Activated T-helper 1 cell treated with anti-CD3 and anti-CD28 coated beads, Interleukin-12 subunit alpha, Interleukin-12 subunit beta, Interleukin-2, Interleukin-4 antibody, amounts not matched to agents 30 ng/mL and 10 ng/mL and 1 ng/mL, durations not matched to agents 14 hours and 24 hours and 36 hours (primary cell): Measurements from ENCODE around the gene LYZL1. TPM values are rescaled to one million over a fixed set of nuclear protein-coding genes. Genes with fewer than 3 reads are reported as not detected.
"Not testable (repeated sequence)": the region's sequence is repeated elsewhere in the genome, so short reads cannot be mapped to it uniquely, and the experiment has no call there.

Source experiments
- DNase-seq: peaks from one replicate; pipeline ENCODE4 v3.0.0; 2021; ENCODE audit warnings: low spot score
- H3K27ac Mint-ChIP-seq: one replicate; pipeline ENCODE4 v1.8.0; 2021; ENCODE audit warnings: mild to moderate bottlenecking, mixed read lengths
- H3K27me3 Mint-ChIP-seq: one replicate; pipeline ENCODE4 v1.8.0; 2022; ENCODE audit warnings: mild to moderate bottlenecking, moderate library complexity, mixed read lengths; ENCODE audit not compliant: insufficient read depth
- H3K36me3 Mint-ChIP-seq: one replicate; pipeline ENCODE4 v1.8.0; 2021; ENCODE audit warnings: low read depth, mixed read lengths
- H3K4me1 Mint-ChIP-seq: one replicate; pipeline ENCODE4 v1.8.0; 2021; ENCODE audit warnings: low read depth, mixed read lengths
- H3K4me3 Mint-ChIP-seq: one replicate; pipeline ENCODE4 v1.8.0; 2021; ENCODE audit warnings: mild to moderate bottlenecking, moderate library complexity, mixed read lengths
- H3K9me3 Mint-ChIP-seq: one replicate; pipeline ENCODE4 v1.8.0; 2021; ENCODE audit warnings: mixed read lengths
- intact Hi-C: fragments of 100-400 bp; cut with micrococcal nuclease; formaldehyde crosslinking; loops from one replicate; pipeline ENCODE4 v1.15.1; 2024
- total RNA-seq: library from RNA; stranded (reverse); gene quantifications from 2 replicates; pipeline ENCODE4 v1.2.3, GENCODE V29; 2022

The LYZL1 gene
- total RNA-seq, 1 donor from 2014 or later, result not detected

DNA sequence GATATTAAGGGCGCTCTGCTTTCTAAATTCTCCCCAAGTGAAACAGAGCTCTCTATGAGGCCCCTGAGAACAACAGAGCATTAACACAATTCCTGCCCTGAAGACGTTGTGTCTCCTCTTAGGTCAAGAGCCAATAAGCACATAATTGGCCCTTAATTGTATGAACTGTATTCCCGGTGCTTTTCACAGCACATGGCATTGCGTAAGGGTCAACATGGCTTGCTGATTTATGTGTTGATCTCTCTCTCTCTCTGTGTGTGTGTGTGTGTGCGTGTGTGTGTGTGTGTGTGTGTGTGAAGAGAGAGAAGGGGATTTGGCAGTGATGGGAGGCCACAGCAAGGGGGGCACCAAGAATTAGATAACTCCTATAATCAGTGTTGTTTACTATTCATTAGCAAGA is 40.5 kb downstream of the LYZL1 start:
- no peak for DNase-seq
- no peaks in the 10 kb centered on the region for H3K36me3 Mint-ChIP-seq
- intact Hi-C loops, result no loop called here
- no peak overlapping the region for H3K4me3 Mint-ChIP-seq
- no peaks in the 10 kb centered on the region for H3K4me1 Mint-ChIP-seq
- no peaks in the 10 kb centered on the region for H3K9me3 Mint-ChIP-seq
- no peak overlapping the region for H3K27ac Mint-ChIP-seq
- peaks cover 3% of the 10 kb centered on the region for H3K27me3 Mint-ChIP-seq

DNA sequence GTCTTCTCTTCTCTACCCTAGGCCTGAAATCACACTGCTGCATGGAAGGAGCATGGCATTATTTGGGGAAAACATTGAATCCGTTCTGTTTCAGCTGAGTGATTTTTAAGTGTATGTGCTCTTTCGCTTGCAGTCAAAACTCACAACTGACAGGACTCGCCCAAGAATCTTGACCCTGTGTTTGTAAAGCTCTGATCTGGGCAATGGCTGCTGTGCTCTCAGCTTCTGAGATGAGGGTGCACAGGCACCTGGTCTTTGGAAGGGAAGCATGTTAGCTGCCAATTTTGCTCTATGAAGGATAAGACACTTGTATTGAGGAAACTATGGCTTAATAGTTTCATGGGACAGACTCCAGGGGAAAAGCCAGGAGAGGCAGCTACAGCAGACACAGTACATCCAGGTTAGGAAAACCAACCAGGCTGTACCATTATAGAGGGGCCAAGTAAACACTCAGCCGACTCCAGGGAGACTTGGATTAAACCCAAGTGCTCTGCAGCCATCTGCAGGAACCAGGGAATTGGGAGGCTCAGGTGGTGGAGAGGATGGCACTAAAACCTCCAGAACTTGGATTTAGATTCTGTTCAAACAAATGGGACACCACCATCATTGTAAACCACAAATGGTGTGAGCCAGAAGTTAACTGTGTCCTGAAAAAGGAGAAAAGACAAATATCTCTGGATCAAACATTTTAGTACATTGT is 43.3 kb downstream of the LYZL1 start:
- Mint-ChIP-seq H3K27me3 (peaks cover 3% of the 10 kb centered on the region), H3K9me3 (no peaks in the 10 kb centered on the region), H3K27ac (no peak overlapping the region), H3K4me1 (no peaks in the 10 kb centered on the region), H3K36me3 (no peaks in the 10 kb centered on the region), H3K4me3 (no peak overlapping the region)
- intact Hi-C loops, result no loop called here
- DNase-seq, result no peak

DNA sequence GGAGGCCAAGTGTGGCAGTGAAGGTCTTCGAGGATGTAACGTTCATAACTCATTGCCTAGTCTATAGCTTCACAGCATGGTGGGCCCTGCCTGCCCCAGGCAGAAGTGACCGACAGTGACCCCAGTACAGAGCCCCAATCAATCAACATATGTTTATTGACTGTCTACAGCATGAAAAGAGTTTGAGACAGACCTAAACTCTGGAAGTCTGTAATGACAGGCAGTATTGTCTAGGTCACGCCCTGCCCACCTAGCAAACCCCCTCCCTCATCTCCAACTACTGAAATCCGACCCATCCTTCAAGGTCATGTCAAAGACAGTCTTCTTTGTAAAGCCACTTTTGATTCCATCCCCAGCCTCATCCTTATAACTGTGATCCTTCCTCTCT is 43.9 kb downstream of the LYZL1 start:
- Mint-ChIP-seq H3K27me3 (peaks cover 3% of the 10 kb centered on the region), H3K4me1 (no peaks in the 10 kb centered on the region), H3K9me3 (no peaks in the 10 kb centered on the region), H3K27ac (no peak overlapping the region), H3K4me3 (no peak overlapping the region), H3K36me3 (no peaks in the 10 kb centered on the region)
- DNase-seq, result no peak
- intact Hi-C loops, result no loop called here

DNA sequence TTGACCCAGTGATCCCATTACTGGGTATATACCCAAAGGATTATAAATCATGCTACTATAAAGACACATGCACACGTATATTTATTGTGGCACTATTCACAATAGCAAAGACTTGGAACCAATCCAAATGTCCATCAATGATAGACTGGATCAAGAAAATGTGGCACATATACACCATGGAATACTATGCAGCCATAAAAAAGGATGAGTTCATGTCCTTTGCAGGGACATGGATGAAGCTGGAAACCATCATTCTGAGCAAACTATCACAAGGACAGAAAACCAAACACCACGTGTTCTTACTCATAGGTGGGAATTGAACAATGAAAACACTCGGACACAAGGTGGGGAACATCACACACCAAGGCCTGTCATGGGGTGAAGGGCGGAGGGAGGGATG is 48.7 kb downstream of the LYZL1 start:
- H3K27me3 Mint-ChIP-seq, H3K27ac Mint-ChIP-seq, H3K9me3 Mint-ChIP-seq, DNase-seq, intact Hi-C loops, H3K36me3 Mint-ChIP-seq, H3K4me1 Mint-ChIP-seq, H3K4me3 Mint-ChIP-seq: not testable (repeated sequence)

DNA sequence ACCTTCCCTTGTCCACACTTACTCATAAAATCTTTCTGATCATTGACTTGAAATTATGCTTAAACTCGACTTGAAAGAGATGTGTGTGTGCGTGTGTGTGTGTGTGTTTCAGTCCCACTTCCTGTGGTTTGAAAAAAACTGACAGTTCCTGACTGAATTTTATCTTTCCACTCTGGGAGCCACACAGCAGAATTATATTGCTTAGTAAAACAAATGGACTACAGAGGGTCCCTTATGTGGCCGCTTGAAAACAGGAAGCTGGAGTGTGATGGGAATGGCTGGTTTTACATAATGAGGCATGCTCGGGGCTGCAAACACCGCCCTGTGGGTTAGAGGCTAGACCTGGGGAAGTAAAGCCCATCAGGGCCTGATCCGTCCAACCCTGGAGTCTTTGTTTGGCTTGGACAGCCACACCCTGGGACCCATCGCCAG is 54.8 kb downstream of the LYZL1 start:
- Mint-ChIP-seq H3K36me3 (no peaks in the 10 kb centered on the region), H3K27me3 (no peaks in the 10 kb centered on the region), H3K4me3 (no peak overlapping the region), H3K9me3 (no peaks in the 10 kb centered on the region), H3K27ac (no peak overlapping the region), H3K4me1 (no peaks in the 10 kb centered on the region)
- DNase-seq, result no peak
- intact Hi-C loops, result no loop called here

DNA sequence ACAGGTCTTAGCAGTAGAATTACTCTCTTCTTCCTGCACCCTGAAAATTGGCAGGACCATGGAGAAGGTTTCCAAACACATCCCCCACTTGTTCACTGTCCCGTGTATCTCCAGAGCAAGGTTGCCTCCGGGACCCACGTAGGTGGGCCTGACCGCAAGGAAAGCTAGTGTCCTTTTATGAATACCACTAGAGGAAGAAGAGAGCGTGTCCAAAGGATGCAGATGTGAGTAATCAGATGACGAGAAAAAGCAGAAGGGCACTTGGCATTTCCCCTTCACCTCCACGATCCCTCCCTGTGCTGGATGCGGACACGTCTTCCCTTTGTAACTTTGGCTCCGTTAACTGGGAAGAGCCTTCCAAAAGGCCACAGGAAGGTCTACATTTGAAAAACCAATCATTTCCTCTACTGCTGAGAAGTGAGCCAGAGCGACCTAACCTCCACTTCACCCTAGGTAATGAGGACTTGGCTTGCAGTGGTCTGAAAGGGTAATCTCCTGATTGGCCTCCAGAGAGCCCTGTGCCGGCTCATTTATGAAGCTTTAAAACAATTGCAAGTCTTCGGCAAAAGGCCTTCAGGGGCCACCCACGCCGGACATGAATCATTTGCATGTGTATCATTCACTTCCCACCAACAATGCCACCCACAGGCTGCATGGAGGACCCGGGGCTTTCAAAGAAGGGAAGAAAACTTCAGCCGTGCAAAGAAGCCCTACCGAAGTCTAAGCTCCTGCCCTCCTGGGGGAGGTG is 55.4 kb downstream of the LYZL1 start:
- no peaks in the 10 kb centered on the region for H3K36me3 Mint-ChIP-seq
- no peak for DNase-seq
- no peak overlapping the region for H3K27ac Mint-ChIP-seq
- no peaks in the 10 kb centered on the region for H3K27me3 Mint-ChIP-seq
- intact Hi-C loops, result no loop called here
- H3K4me1 Mint-ChIP-seq, result no peaks in the 10 kb centered on the region
- H3K9me3 Mint-ChIP-seq, result no peaks in the 10 kb centered on the region
- no peak overlapping the region for H3K4me3 Mint-ChIP-seq

DNA sequence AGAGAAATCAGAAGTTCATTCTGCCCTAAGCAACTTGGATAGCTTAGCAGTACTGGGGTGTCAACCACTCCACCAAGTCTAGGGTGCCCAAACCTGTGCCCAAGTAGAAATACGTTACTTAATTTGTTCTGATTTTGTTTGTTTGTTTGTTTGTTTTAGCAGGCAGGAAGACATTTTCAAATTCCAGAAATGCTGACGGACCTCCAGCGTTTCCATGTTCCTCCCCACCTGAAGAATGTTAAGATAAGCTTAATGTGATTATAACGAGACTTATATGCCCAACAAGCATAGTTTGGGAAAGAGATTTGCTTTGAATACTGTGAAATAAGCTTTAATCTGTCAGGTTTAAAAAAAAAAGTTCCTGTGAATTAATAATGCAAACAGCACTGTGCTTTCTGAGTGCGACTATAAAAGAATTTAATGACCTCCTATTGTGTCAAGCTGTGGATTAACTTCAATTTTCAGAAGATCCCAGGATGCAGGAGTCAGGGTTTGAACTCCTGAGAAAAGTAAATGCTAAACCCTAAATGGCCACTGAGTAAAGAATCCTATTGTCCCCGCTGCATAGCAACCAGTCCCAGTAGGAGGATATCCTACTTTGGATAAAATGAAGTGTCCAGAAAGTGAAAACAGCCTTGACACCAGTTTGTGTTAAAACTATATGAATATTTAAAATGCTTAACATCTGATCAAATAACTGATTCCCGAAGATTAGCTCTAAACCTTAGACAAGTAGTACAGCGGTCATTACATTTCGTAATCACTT is 56.5 kb downstream of the LYZL1 start:
- H3K4me3 Mint-ChIP-seq, result no peak overlapping the region
- H3K36me3 Mint-ChIP-seq, result no peaks in the 10 kb centered on the region
- H3K27ac Mint-ChIP-seq, result no peak overlapping the region
- H3K9me3 Mint-ChIP-seq, result no peaks in the 10 kb centered on the region
- no peaks in the 10 kb centered on the region for H3K4me1 Mint-ChIP-seq
- intact Hi-C loops, result no loop called here
- no peaks in the 10 kb centered on the region for H3K27me3 Mint-ChIP-seq
- no peak for DNase-seq

DNA sequence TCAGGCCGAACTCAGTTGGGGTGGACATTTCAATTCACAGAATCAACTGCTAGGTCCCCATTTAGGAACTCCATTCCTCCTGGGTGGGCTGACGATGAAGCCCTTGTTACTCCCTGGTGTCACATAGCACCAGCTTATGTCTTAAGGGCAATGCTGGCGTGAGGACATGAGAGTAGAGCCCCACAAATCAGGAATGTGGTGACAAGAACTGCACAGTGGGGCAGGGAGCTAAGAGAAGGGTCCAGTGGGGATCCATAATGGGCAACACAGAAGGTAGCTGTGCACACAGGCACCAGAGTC is 57.0 kb downstream of the LYZL1 start:
- DNase-seq, result no peak
- Mint-ChIP-seq H3K4me1 (no peaks in the 10 kb centered on the region), H3K9me3 (no peaks in the 10 kb centered on the region), H3K36me3 (no peaks in the 10 kb centered on the region), H3K27ac (no peak overlapping the region), H3K4me3 (no peak overlapping the region), H3K27me3 (no peaks in the 10 kb centered on the region)
- intact Hi-C loops, result no loop called here

DNA sequence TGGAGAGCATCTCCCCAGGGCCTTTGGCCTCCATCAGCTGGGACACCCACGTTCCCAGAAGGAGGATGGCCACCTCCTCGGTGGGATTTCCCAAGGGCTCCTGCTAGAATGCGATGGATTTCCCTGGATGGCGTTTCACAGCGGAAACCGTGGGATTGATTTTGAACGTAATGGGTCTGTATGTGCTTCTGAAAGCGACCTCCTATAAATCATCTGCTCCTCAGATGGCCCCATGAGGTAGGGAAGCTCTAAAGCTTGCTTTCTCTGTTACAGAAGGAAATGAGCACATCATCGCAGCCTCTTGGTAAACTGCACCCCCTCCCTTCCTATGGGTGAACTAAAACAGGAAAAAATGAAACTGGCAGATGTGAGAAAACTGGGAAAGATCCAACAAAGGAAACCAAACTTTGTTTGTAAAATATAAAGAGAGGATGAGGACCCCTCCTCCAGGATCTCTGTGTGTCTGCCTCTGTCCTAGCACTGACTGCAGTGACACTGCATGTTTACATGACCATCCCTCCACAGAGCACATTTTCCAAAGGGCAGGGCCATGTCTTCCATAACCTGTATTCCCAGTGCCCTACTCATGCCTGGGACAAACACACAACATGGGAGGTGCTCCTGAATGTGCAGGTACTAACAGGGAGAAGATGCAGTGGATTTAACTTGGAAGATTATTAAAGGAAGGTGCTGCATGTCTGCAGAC is 57.6 kb downstream of the LYZL1 start:
- Mint-ChIP-seq H3K27me3 (no peaks in the 10 kb centered on the region), H3K9me3 (no peaks in the 10 kb centered on the region), H3K27ac (no peak overlapping the region), H3K4me1 (no peaks in the 10 kb centered on the region), H3K4me3 (no peak overlapping the region), H3K36me3 (no peaks in the 10 kb centered on the region)
- intact Hi-C loops, result no loop called here
- no peak for DNase-seq

DNA sequence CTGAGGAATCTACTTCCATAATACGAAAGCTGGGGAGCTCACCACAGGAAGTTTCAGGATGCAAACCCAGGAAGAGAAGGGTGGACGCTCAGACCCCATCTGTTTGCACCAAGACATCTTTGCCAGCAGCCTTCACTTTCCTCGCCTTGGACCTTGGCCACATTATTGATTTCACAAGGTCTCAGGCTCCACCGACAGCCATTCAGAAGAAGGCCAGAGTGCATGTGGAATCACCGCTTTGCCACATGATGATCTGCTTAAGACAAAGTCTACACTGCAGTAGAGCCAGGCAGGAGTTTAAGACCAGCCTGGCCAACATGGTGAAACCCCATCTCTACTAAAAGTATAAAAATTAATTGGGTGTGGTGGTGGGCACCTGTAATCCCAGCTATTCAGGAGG is 60.0 kb downstream of the LYZL1 start:
- intact Hi-C loops, result no loop called here
- Mint-ChIP-seq H3K36me3 (no peaks in the 10 kb centered on the region), H3K4me3 (no peak overlapping the region), H3K27ac (no peak overlapping the region), H3K4me1 (no peaks in the 10 kb centered on the region), H3K9me3 (no peaks in the 10 kb centered on the region), H3K27me3 (no peaks in the 10 kb centered on the region)
- DNase-seq, result no peak

DNA sequence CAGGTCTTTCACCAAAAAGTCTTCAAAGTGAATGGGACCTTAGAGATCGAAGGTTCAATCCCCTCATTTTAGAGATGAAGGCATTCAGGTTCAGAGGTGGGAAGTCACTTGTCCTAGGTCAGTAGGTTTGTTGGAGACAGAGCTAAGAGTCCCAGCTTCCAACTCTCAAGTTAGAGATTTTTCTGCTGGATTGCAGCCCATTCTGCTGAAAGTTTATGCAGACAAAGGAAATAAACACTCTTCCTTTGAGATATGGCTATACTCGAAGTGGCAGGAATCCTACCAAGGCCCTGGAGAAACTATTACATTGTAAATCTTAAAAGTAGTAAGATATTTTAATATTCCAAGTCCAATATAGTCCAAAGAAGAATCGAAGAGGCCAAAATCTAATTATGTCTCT is 64.4 kb downstream of the LYZL1 start:
- intact Hi-C loops, result no loop called here
- no peaks in the 10 kb centered on the region for H3K9me3 Mint-ChIP-seq
- H3K36me3 Mint-ChIP-seq, result no peaks in the 10 kb centered on the region
- H3K27ac Mint-ChIP-seq, result no peak overlapping the region
- no peaks in the 10 kb centered on the region for H3K4me1 Mint-ChIP-seq
- H3K4me3 Mint-ChIP-seq, result no peak overlapping the region
- no peak for DNase-seq
- H3K27me3 Mint-ChIP-seq, result peaks cover 3% of the 10 kb centered on the region

DNA sequence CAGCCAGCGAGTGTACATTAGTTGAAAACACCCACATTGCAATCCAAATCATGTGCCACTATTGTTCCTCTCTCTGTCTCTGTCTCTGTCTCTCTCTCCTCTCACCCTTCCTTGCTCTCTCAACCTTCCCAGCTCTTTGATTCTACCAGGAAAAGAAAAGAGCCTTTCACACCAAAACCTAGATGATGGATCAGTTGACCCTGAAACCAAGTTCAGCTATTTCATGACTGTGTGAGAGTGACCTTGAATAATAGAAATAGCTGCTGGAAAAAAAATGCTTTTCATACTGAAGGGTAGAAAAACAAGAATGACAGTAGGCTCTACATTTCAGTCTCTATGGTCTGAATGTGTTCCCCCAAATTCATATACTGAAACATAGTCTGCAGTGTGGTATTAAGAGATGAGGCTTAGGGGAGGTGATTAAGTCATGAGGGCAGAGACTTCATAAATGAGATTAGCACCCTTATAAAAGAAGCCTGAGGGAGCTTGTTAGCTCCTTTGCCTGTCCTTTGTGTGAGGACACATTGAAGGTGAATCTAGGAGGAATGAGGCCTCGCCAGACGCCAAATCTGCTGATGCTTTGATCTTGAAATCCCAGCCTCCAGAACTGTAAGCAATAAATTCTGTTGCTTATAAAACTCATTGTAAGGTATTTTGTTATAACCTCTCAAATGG is 65.2 kb downstream of the LYZL1 start:
- no peak overlapping the region for H3K4me3 Mint-ChIP-seq
- DNase-seq, result no peak
- intact Hi-C loops, result no loop called here
- no peaks in the 10 kb centered on the region for H3K36me3 Mint-ChIP-seq
- H3K27me3 Mint-ChIP-seq, result peaks cover 3% of the 10 kb centered on the region
- H3K9me3 Mint-ChIP-seq, result no peaks in the 10 kb centered on the region
- H3K4me1 Mint-ChIP-seq, result no peaks in the 10 kb centered on the region
- H3K27ac Mint-ChIP-seq, result no peak overlapping the region
